Right renal pelvis (tissue), 4 donors: ENCODE measurements around the gene PLXDC1. TPM values are rescaled to one million over a fixed set of nuclear protein-coding genes. Genes with fewer than 3 reads are reported as not detected.
"Not testable (repeated sequence)": the region's sequence is repeated elsewhere in the genome, so short reads cannot be mapped to it uniquely, and the experiment has no call there.

Experiments used
- DNase-seq, 4 donors: peaks; one replicate each; pipeline ENCODE4 v3.0.0-alpha.2; 2013; ENCODE audit warnings: low read depth in 4 of 4, low spot score in 3 of 4, missing footprints in 1 of 4
- polyA plus RNA-seq, 4 donors: library from polyadenylated mRNA; unstranded; fragments of 120-200 nt; gene quantifications; one replicate each; pipeline ENCODE4 v1.2.1, GENCODE V29; 2013; ENCODE audit not compliant: insufficient read length in 4 of 4

PLXDC1 gene
- polyA plus RNA-seq, 4 donors: 5.4 to 7.5 (median 6.3) TPM

- DNase-seq: no peak
Measured at GRCh38 chr17:39130205-39130604, 21.2 kb downstream of the PLXDC1 start.

GRCh38 chr17:39129544-39129943 lies 21.9 kb downstream of the PLXDC1 start:
- not testable (repeated sequence) for DNase-seq

DNA sequence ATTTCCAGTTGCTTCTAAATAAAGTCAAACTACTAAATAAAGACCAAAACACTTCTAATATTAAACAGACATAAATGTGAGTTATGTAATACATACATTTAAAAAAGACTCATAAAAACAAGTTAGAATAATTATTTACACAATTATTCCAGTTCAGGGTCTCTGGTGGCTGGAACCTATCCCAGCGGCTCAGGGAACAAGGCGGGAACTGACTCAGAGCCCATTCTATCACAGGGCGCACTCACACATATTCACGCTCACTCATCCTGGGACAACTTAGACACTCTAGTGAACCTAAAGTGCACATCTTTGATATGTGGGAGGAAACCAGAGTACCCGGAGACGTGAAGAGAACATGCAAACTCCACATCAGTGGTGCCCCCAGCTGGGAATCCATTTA lies 25.0 kb downstream of the PLXDC1 start:
- DNase-seq: no peak

DNA sequence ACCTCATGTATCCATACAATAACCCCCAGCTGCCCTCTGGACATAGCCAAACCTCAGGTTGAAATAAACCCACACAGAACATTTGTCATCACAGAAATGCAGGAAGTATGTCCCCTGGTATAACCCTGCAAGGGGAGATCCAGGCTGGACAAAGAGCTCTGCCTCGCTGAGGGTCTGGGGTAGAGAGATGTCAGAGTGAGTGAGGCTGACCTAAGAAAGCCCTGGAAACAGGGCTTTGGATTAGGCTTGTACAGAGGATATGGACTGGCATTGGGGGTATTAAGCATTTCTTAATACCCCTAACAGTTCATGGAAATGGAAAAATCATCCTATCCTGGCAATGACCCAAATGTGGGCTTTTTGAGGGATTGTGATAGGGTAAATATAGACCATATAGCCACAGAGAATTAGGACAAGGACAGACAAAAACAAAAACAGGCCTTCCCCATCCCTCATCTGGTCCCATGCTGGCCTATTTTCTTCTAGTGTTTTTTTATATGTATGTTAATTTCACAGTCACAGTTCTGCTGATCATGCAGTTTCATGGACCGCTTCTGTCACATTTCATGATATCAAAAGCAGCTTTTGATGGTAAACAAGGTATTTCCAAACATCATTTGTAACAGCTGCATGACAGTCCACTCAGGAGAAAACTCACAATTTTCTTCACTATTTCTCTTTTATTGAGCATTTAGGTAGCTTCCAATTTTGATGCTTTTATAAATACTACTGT lies 26.1 kb downstream of the PLXDC1 start:
- no peak for DNase-seq

DNA sequence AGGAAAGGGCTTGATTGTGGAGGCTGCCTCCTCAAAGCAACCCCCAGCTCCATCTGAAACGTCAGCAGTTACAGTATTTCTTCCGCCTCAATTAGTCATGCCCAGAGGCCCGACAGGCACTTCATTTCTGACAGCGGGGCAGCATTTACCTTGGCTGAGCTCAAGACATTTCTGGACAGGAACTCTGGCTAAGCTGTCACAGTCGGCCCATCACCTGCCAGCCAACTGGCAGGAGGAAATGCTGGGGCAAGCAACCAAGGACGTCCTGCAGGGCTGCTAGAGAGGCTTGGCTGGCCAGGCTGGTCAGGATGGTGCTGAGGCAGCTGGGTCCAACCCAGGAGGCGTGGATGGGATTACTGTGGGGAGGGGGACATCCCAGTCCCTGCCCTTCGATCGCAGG lies 27.8 kb downstream of the PLXDC1 start:
- no peak for DNase-seq

DNA sequence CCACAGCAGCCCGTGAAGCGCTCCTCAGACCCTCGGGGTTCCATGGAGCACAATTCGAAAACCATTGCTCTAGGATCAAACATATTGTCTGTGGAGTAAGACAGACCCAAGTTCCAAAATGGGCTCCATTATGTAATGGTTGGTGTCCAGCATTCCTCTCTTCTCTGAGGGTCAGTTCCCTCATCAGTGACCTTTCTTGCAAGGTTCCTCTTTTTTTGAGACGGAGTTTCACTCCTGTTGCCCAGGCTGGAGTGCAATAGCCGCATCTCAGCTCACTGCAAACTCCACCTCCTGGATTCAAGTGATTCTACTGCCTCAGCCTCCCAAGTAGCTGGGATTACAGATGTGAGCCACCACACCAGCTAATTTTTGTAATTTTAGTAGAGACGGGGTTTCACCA lies 28.4 kb downstream of the PLXDC1 start:
- DNase-seq: no peak

GRCh38 chr17:39121919-39122318 lies 29.5 kb downstream of the PLXDC1 start:
- not testable (repeated sequence) for DNase-seq

- DNase-seq: no peak
Measured at GRCh38 chr17:39118674-39119419, 32.6 kb downstream of the PLXDC1 start.

DNA sequence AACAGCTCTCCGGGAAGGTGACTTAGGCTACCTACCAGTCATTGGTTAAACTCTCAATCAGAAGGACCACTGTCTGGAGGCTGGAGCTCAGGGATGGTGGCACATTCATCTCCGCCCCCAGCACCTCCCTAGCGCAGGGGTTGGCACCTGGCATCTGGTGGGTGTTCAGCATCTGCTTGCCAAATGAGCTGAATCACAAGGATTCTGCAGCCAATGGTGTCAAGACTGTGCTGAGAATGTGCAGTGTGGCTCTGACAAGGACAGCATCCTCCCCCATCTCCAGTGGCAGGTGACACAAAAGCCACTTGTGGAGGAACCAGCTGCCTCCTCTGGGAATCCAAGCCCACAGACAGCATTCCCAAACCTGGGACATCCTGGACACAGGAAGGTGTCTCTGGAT lies 35.2 kb downstream of the PLXDC1 start:
- DNase-seq: no peak

DNA sequence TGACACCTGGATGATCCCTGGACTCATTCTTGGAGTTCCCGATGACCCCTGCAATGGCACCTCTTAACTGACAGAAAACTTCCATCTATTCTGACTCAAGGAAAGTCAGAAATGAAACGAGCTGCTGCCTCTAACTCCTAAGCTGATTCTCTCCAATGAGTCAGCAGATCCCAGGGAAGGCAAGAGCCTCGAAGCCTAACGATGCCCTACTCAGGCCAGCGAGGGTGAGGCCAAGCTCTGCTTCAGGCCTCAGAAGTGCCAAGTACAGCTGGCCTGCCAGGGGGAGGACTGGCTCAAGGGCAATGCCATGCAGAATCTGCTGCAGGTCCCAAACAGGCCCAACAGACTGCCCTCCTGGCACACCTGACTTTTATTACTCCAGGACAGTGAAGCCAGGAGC lies 36.3 kb downstream of the PLXDC1 start:
- no peak for DNase-seq

- DNase-seq: no peak
Measured at GRCh38 chr17:39114723-39115122, 36.7 kb downstream of the PLXDC1 start.

DNA sequence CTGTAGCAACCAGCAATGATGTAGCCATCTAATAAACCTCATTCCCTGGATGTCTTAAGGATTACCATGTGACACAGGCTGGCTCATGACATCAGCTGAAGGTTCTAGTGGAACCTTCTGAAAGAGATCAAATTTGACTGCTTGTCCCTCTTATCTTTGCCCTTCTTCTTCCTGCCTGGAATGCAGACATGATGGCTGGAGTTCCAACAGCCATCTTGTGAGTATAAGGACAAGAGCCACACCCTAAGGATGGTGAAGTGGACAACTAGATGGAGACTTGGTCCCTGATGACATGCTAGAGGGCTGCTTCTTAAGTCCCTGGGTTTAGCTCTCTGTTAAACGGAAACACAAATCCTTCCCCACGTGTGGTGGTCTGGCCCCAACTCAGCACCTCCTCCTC lies 37.6 kb downstream of the PLXDC1 start:
- no peak for DNase-seq

DNA sequence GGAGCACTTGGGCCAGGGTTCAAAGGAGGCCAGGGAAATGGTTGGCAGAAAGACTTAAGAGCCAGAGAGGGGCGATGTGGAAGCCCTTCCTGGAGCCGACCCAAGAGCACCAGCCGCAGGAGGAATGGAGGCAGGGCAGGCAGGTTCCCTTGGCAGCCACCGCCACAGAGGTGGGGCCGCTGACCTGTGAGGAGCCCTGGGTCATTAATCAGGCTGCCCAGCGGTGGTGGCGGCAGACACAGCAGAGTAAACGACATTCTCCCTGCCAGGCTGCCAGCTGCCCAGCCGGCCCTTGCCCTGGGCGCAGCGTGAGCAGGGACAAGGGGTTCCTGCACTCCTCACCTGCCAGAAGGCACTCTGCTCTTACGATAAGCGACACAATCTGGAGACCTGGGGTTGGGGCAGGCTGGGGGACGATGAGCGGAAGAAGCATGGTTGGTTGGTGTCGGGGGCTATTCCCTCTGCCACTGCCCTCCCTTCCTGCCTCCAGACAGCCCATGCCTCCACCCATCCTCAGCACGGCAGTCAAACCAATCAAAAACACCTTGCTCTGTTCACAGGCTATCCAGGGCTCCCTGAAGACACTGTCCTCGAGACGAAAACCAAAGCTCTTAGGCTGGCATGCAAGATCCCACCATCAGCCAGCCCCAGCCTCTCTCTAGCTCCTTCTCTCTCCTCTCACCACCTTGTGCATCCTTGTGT lies 40.9 kb downstream of the PLXDC1 start:
- no peak for DNase-seq

GRCh38 chr17:39108461-39109375 lies 42.7 kb downstream of the PLXDC1 start:
- no peak for DNase-seq

GRCh38 chr17:39107973-39108372 lies 43.5 kb downstream of the PLXDC1 start:
- DNase-seq: no peak

DNA sequence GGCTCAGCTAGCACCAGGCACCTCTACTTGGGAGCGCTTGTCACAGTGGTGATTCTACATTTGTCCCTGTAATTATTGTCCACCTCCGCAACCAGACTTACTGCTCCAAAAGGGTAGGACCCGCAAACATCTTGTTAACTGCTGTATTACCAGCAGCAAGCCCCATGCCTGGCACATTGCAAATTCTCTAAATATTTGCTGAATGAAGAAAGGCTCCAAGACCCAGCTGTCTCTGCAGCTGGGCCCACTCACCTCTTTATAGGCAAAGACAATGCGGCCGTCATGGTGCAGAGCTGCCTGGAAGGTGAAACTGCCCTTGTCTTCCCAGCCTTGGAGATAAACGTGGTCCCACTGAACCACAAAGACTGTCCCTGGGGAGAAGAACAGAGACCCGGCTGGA lies 44.3 kb downstream of the PLXDC1 start:
- no peak for DNase-seq

DNA sequence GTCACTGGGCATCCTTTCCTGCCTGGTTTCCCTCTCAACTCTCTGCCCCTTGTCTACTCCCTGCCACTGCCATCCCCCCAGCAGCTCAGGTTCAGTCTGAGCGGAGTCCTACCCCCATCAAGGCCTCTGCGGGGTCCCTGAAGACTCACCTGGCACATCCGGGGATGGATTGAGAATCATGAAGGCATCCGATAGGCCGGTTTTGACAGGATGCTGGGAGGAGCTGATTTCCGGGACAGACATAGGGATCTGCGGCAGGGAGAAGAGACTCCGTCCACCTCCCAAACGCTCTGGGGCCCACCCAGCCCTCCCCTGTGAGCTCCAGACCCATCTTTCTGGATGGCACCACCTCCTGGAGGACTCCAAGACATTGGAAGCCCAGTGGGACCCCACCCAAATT lies 45.7 kb downstream of the PLXDC1 start:
- no peak for DNase-seq

DNA sequence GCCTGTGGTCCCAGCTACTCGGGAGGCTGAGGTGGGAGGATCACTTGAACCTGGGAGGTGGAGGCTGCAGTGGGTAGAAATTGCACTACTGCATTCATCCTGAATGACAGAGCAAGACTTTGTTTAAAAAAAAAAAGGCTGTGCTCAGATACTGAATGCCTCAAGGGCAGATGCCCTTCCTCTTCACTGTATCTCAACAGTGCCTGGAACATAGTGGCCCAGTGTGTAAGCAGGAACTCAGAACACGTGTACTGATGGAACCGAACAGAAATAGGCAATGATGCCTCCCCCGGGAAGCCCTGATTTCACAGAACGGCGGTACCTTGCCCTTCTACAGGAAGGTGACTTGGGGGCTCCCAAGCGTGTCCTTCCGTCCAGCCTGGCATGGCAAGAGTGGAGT lies 46.8 kb downstream of the PLXDC1 start:
- no peak for DNase-seq

- no peak for DNase-seq
Measured at GRCh38 chr17:39104046-39104445, 47.4 kb downstream of the PLXDC1 start.

DNA sequence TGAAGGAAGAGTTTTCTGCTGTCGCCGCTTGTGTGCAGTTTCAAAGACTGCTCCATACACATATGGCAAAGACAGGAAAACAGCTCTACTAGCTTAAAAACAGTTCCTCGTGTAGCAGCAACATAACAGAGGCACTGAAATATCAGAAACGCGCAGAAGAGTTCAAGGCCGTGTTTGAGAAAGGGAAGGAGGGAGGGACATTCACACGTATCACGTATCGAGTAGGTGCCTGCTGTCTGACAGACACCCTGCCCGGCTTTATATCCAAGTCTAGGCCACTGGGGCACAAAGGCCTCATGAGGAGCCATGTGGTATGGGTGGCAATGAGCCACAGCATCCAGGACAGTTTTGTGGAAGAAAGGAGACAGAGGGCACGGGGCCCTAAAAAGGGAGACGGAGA lies 50.3 kb downstream of the PLXDC1 start:
- DNase-seq: no peak

DNA sequence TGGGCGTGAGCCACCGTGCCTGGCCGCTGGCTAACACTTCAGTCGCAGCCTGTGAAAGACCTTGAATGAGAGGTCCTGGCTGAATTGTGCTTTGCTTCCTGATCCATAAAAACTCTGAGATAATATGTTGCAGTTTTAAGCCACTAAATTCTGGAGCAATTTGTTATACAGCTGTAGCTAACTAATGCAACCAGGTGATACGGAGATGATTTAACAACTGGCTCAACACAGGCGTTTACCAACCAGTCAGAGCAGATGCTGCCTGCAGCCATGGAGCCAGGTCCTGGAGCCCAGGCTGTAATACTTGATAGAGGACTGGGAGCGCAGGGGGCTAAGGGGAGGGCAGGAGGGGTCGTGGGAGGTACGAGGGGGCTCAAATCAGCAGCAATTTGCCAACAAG lies 50.9 kb downstream of the PLXDC1 start:
- no peak for DNase-seq
